GM13977 (cell line): Measurements from ENCODE around the gene IL37.
A peak's percentile ranks its signal among the peaks of the same experiment; 100 is the strongest.

Experiments
- DNase-seq: peaks from one replicate; pipeline ENCODE4 v3.0.0; 2012; ENCODE audit warnings: low spot score
- CTCF ChIP-seq: IDR thresholded peaks from 2 replicates; pipeline ENCODE4 v1.5.1; 2012; ENCODE audit warnings: mild to moderate bottlenecking, control low read depth; ENCODE audit not compliant: insufficient read depth; ENCODE audit errors: extremely low read depth, missing control alignments
- in situ Hi-C: fragments of 300-500 bp; cut with MboI; formaldehyde crosslinking; loops from one replicate; pipeline ENCODE4 v1.12.0; 2022; ENCODE audit warnings: low sequenced_read_pairs, low pct_unique_long_range_greater_than_20kb, mixed read lengths, inconsistent platforms; ENCODE audit not compliant: unreplicated experiment

The IL37 gene

GRCh38 chr2:112949456-112949855 lies 38.5 kb downstream of the IL37 start:
- no peak for TF ChIP-seq CTCF
- DNase-seq, result no peak
- in situ Hi-C loops, result loop anchor here (10.0 to 25.0 kb wide), 2 partner anchors 205 to 337 kb away; no protein-coding TSS in a partner anchor

- no peak for TF ChIP-seq CTCF
- no peak for DNase-seq
- in situ Hi-C loops, result no loop called here
These were observed 43.4 kb downstream of the IL37 start for GRCh38 chr2:112954364-112954763.

- TF ChIP-seq CTCF, result no peak
- no peak for DNase-seq
- in situ Hi-C loops, result no loop called here
These were observed 46.5 kb downstream of the IL37 start for GRCh38 chr2:112957511-112957910.

- in situ Hi-C loops, result no loop called here
- TF ChIP-seq CTCF, result peak; percentile 83
- DNase-seq, result peak; percentile 66
These were observed 47.6 kb downstream of the IL37 start for GRCh38 chr2:112958428-112959108.

- no peak for TF ChIP-seq CTCF
- no peak for DNase-seq
- in situ Hi-C loops, result no loop called here
These were observed 48.3 kb downstream of the IL37 start for GRCh38 chr2:112959109-112959812.

GRCh38 chr2:112960230-112960825 lies 49.4 kb downstream of the IL37 start:
- no peak for DNase-seq
- in situ Hi-C loops, result no loop called here
- no peak for TF ChIP-seq CTCF
